Activated naive CD4-positive, alpha-beta T cell treated with anti-CD3 and anti-CD28 coated beads, Interleukin-2, amount 50 U/mL, for 72 hours (primary cell): ENCODE results near the gene CPAMD8. TPM values are rescaled to one million over a fixed set of nuclear protein-coding genes. Genes with fewer than 3 reads are reported as not detected.
"Not testable (repeated sequence)": the region's sequence is repeated elsewhere in the genome, so short reads cannot be mapped to it uniquely, and the experiment has no call there.

ENCODE experiments used
- ATAC-seq, 2 donors: fragments of 150-1000 bp; cut with Tn5 transposase; 2 replicates each; pipeline ENCODE4 v1.10.0; 2021; ENCODE audit warnings: mild to moderate bottlenecking in 2 of 2, moderate library complexity in 2 of 2
- DNase-seq, 2 donors: peaks; one replicate each; pipeline ENCODE4 v3.0.0; 2021 to 2022; ENCODE audit warnings: low spot score in 2 of 2
- H3K27ac Mint-ChIP-seq, 2 donors: one replicate each; pipeline ENCODE4 v1.8.0; 2022; ENCODE audit warnings: mild to moderate bottlenecking in 2 of 2, mixed read lengths in 2 of 2
- H3K36me3 Mint-ChIP-seq, 2 donors: one replicate each; pipeline ENCODE4 v1.8.0; 2022; ENCODE audit warnings: mixed read lengths in 2 of 2
- H3K9me3 Mint-ChIP-seq, 2 donors: one replicate each; pipeline ENCODE4 v1.8.0; 2022; ENCODE audit warnings: mixed read lengths in 2 of 2
- total RNA-seq, 2 donors: library from RNA; stranded (reverse); gene quantifications; one replicate each; pipeline ENCODE4 v1.2.3, GENCODE V29; 2022

Gene CPAMD8
- total RNA-seq, 2 donors from 2014 or later: 0.19 to 0.75 TPM

GRCh38 chr19:17021793-17022590, 4.6 kb downstream of the CPAMD8 start:
- no peak for DNase-seq
- Mint-ChIP-seq H3K36me3 (peaks cover 18 to 24% of the 10 kb centered on the region in 2 donors), H3K9me3 (peaks cover 4 to 24% of the 10 kb centered on the region in 2 donors), H3K27ac (no peak overlapping the region)
- no peak for ATAC-seq

GRCh38 chr19:17021328-17021727, 5.3 kb downstream of the CPAMD8 start:
- Mint-ChIP-seq H3K9me3 (peaks cover 4 to 24% of the 10 kb centered on the region in 2 donors), H3K36me3 (peaks cover 18 to 24% of the 10 kb centered on the region in 2 donors), H3K27ac (no peak overlapping the region)
- ATAC-seq (no peak), DNase-seq (no peak)

- DNase-seq (no peak), ATAC-seq (peak; percentile 47 to 70)
- H3K27ac Mint-ChIP-seq: no peak overlapping the region
- peaks cover 4 to 24% of the 10 kb centered on the region in 2 donors for H3K9me3 Mint-ChIP-seq
- H3K36me3 Mint-ChIP-seq: peaks cover 18 to 24% of the 10 kb centered on the region in 2 donors
These were observed 5.8 kb downstream of the CPAMD8 start for GRCh38 chr19:17020823-17021222.

GRCh38 chr19:17020385-17020784, 6.2 kb downstream of the CPAMD8 start:
- no peak for DNase-seq
- Mint-ChIP-seq H3K36me3 (peaks cover 18 to 24% of the 10 kb centered on the region in 2 donors), H3K27ac (no peak overlapping the region), H3K9me3 (peaks cover 4 to 24% of the 10 kb centered on the region in 2 donors)
- no peak for ATAC-seq

GRCh38 chr19:17014212-17014861, 12.3 kb downstream of the CPAMD8 start:
- not testable (repeated sequence) for H3K27ac Mint-ChIP-seq, H3K9me3 Mint-ChIP-seq, H3K36me3 Mint-ChIP-seq, DNase-seq
- peak in 1 of 2 donors; percentile 84 for ATAC-seq

GRCh38 chr19:17011485-17011884, 15.1 kb downstream of the CPAMD8 start:
- Mint-ChIP-seq H3K27ac (no peak overlapping the region), H3K9me3 (peaks cover 0 to 8% of the 10 kb centered on the region in 2 donors), H3K36me3 (no peaks in the 10 kb centered on the region)
- DNase-seq (no peak), ATAC-seq (no peak)

GRCh38 chr19:17006579-17006978, 20.0 kb downstream of the CPAMD8 start:
- Mint-ChIP-seq H3K36me3 (no peaks in the 10 kb centered on the region), H3K9me3 (no peaks in the 10 kb centered on the region), H3K27ac (no peak overlapping the region)
- ATAC-seq: no peak
- no peak for DNase-seq

GRCh38 chr19:17005000-17005399, 21.6 kb downstream of the CPAMD8 start:
- Mint-ChIP-seq H3K36me3 (no peaks in the 10 kb centered on the region), H3K9me3 (no peaks in the 10 kb centered on the region), H3K27ac (no peak overlapping the region)
- ATAC-seq (no peak), DNase-seq (no peak)

GRCh38 chr19:17004386-17004785, 22.2 kb downstream of the CPAMD8 start:
- Mint-ChIP-seq H3K36me3 (no peaks in the 10 kb centered on the region), H3K27ac (no peak overlapping the region), H3K9me3 (no peaks in the 10 kb centered on the region)
- ATAC-seq (no peak), DNase-seq (no peak)

GRCh38 chr19:17002455-17002854, 24.2 kb downstream of the CPAMD8 start:
- DNase-seq (no peak), ATAC-seq (peak in 1 of 2 donors; percentile 44)
- Mint-ChIP-seq H3K27ac (peak overlapping the region in 1 of 2 donors; percentile 64), H3K9me3 (peaks cover 5 to 7% of the 10 kb centered on the region in 2 donors), H3K36me3 (peaks cover 0 to 5% of the 10 kb centered on the region in 2 donors)

GRCh38 chr19:17001603-17002183, 24.9 kb downstream of the CPAMD8 start:
- ATAC-seq: peak; percentile 57 to 90
- Mint-ChIP-seq H3K36me3 (peaks cover 0 to 5% of the 10 kb centered on the region in 2 donors), H3K9me3 (peaks cover 5 to 7% of the 10 kb centered on the region in 2 donors), H3K27ac (peak overlapping the region; percentile 22 to 64)
- DNase-seq: peak in 1 of 2 donors; percentile 85

GRCh38 chr19:16998635-16999194, 27.9 kb downstream of the CPAMD8 start:
- no peak overlapping the region for H3K27ac Mint-ChIP-seq
- DNase-seq: no peak
- peaks cover 3 to 5% of the 10 kb centered on the region in 2 donors for H3K36me3 Mint-ChIP-seq
- no peak for ATAC-seq
- peaks cover 5 to 7% of the 10 kb centered on the region in 2 donors for H3K9me3 Mint-ChIP-seq

GRCh38 chr19:16996838-16997490, 29.6 kb downstream of the CPAMD8 start:
- not testable (repeated sequence) for ATAC-seq, H3K27ac Mint-ChIP-seq, DNase-seq
- H3K9me3 Mint-ChIP-seq: peaks cover 10 to 15% of the 10 kb centered on the region in 2 donors
- H3K36me3 Mint-ChIP-seq: peaks cover 12 to 14% of the 10 kb centered on the region in 2 donors

GRCh38 chr19:16988661-16989060, 37.9 kb downstream of the CPAMD8 start:
- no peak for DNase-seq
- no peak for ATAC-seq
- peaks cover 10 to 14% of the 10 kb centered on the region in 2 donors for H3K9me3 Mint-ChIP-seq
- H3K36me3 Mint-ChIP-seq: peaks cover 9 to 16% of the 10 kb centered on the region in 2 donors
- H3K27ac Mint-ChIP-seq: no peak overlapping the region

GRCh38 chr19:16985403-16985802, 41.2 kb downstream of the CPAMD8 start:
- Mint-ChIP-seq H3K9me3 (peaks cover 6 to 10% of the 10 kb centered on the region in 2 donors), H3K36me3 (peaks cover 0 to 9% of the 10 kb centered on the region in 2 donors), H3K27ac (peak overlapping the region in 1 of 2 donors; percentile 3)
- no peak for ATAC-seq
- no peak for DNase-seq

GRCh38 chr19:16982586-16982985, 44.0 kb downstream of the CPAMD8 start:
- H3K9me3 Mint-ChIP-seq: peaks cover 17 to 22% of the 10 kb centered on the region in 2 donors
- DNase-seq, H3K27ac Mint-ChIP-seq, ATAC-seq: not testable (repeated sequence)
- H3K36me3 Mint-ChIP-seq: peaks cover 0 to 14% of the 10 kb centered on the region in 2 donors
